Fibroblast of the aortic adventitia (primary cell): ENCODE data around the gene AMER1. TPM values are rescaled to one million over a fixed set of nuclear protein-coding genes. Genes with fewer than 3 reads are reported as not detected.

ENCODE experiments used
- DNase-seq: peaks from one replicate; pipeline ENCODE4 v3.0.0-alpha.2; 2010; ENCODE audit warnings: low read depth
- H3K4me3 ChIP-seq: 2 replicates; pipeline ENCODE4 v1.5.1; 2011; ENCODE audit warnings: low read depth, mild to moderate bottlenecking, control low read depth, low read length, moderate library complexity
- total RNA-seq: library from RNA; depleted of rRNA; stranded (reverse); fragments of >200 nt; gene quantifications from 2 replicates; pipeline ENCODE4 v1.2.3, GENCODE V29; 2012; ENCODE audit warnings: low replicate concordance
- TF ChIP-seq, protein P1 (sequence below): IDR thresholded peaks from 2 replicates; pipeline ENCODE4 v1.5.1; 2011; ENCODE audit warnings: mild to moderate bottlenecking, low read length, control low read depth, inconsistent platforms; ENCODE audit not compliant: insufficient read depth

Gene AMER1
- total RNA-seq, 1 donor = 3.6 TPM

DNA sequence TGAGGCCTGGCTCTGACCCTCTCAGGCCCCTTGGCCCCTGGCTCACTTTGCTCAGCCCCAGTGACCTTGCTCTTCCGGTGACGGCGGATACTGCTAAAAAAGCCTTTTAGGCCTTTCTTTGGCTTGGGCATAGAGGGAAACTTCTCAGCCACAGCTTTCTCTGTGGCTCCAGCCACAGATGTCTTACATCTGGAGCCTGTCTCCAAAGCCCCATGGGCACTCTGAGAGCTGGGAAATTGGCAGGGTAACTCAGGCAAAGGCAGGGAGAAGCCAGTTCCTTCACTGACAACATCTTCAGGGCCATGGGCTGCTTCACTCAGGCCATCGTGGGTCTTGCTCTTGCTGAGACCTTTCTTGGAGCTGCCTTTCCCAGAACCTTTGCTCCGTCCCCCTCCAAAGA lies 12.8 kb downstream of the AMER1 start:
- H3K4me3 ChIP-seq = no peak overlapping the region
- no peak for DNase-seq
- TF ChIP-seq, protein P1, sequence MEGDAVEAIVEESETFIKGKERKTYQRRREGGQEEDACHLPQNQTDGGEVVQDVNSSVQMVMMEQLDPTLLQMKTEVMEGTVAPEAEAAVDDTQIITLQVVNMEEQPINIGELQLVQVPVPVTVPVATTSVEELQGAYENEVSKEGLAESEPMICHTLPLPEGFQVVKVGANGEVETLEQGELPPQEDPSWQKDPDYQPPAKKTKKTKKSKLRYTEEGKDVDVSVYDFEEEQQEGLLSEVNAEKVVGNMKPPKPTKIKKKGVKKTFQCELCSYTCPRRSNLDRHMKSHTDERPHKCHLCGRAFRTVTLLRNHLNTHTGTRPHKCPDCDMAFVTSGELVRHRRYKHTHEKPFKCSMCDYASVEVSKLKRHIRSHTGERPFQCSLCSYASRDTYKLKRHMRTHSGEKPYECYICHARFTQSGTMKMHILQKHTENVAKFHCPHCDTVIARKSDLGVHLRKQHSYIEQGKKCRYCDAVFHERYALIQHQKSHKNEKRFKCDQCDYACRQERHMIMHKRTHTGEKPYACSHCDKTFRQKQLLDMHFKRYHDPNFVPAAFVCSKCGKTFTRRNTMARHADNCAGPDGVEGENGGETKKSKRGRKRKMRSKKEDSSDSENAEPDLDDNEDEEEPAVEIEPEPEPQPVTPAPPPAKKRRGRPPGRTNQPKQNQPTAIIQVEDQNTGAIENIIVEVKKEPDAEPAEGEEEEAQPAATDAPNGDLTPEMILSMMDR = no peak

DNA sequence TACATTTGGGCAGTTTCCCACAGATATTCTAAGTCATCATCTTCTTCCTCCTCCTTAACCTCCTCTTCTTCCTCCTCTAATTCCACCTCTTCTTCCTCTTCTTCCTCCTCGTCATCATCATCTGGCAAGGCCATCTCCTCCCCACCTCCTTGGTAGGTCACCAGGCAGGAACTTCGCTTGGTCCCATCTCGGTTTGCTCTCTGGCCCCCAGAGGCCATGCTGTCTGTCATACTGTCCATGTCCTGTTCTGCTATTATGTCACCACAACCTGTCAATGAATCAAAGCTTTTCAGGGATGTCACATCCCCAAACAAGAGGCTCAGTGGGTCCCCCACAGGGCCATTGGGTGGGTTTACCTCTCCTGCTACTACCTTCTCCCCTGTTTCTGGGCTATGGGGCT lies 13.5 kb downstream of the AMER1 start:
- DNase-seq = no peak
- no peak overlapping the region for H3K4me3 ChIP-seq
- TF ChIP-seq, protein P1 = no peak

GRCh38 chrX:64191281-64192010 lies 14.1 kb downstream of the AMER1 start:
- TF ChIP-seq, protein P1 = no peak
- no peak overlapping the region for H3K4me3 ChIP-seq
- no peak for DNase-seq

DNA sequence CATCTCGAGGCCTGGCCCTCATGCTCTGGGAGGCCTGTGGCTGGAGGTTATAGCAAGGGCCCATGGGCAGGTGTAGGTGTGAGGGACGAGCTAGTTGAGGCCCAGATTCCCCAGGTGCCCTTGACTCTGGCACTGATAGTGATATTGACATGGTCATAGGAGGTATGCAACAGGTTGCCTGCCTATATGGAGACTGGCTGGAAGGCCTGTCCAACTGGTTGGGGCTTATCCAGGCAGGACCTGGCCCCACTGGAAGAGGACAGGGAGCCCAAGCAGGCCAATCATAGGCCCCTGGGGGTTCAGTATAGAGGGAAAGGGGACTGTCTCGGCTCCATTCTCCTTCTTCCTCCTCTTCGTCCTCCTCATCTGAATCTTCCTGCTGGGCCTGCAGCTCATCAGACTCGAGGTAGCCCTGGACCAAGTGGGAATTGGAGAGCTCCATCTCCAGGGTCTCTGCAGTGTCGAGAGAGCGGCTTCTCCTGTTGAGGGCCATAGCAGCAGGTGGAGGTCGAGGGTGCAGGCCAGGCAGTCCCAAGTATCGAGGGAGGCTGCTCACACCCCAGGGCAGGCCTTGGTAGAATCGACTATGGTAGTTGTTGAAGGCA lies 15.3 kb downstream of the AMER1 start:
- H3K4me3 ChIP-seq = no peak overlapping the region
- no peak for DNase-seq
- TF ChIP-seq, protein P1 = no peak

- TF ChIP-seq, protein P1 = no peak
- no peak for DNase-seq
- no peak overlapping the region for H3K4me3 ChIP-seq
Observed at GRCh38 chrX:64188901-64189300, 16.6 kb downstream of the AMER1 start.

DNA sequence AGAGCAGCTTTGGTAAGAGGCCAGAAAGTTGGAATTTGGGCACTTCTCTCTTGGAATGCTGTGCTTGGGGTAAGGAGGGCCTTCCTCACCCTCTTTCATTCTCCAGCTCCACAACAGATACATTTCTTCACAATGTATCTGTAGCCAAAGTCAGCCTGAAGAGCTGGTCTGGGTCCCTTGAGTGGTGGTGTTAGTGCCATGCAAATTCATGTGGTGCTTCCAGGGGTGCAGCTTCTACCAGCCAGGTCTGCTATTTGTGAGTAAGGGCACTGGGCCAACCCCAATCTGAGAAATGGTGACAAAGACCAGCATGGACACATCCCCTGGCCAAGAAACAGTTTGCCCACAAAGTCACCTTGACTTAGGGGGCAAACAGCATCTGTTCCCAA lies 17.8 kb downstream of the AMER1 start:
- H3K4me3 ChIP-seq = no peak overlapping the region
- TF ChIP-seq, protein P1 = no peak
- no peak for DNase-seq
